ENCODE measurements around the gene XPNPEP2.

The XPNPEP2 gene

GRCh38 chrX:129750971-129751370 lies 12.2 kb downstream of the XPNPEP2 start:
- no peak for DNase-seq

- DNase-seq = no peak
Observed at GRCh38 chrX:129754056-129755024, 15.6 kb downstream of the XPNPEP2 start.

- no peak for DNase-seq
Observed at GRCh38 chrX:129755779-129756650, 17.2 kb downstream of the XPNPEP2 start.

GRCh38 chrX:129759576-129760061 lies 20.8 kb downstream of the XPNPEP2 start:
- peak; percentile 72 for DNase-seq

- DNase-seq = no peak
Observed at GRCh38 chrX:129760155-129760554, 21.4 kb downstream of the XPNPEP2 start.

GRCh38 chrX:129760981-129761380 lies 22.2 kb downstream of the XPNPEP2 start:
- no peak for DNase-seq

GRCh38 chrX:129761596-129761995 lies 22.8 kb downstream of the XPNPEP2 start:
- DNase-seq = no peak

GRCh38 chrX:129762448-129762847 lies 23.7 kb downstream of the XPNPEP2 start:
- DNase-seq = no peak

- DNase-seq = no peak
Observed at GRCh38 chrX:129763666-129764065, 24.9 kb downstream of the XPNPEP2 start.

- no peak for DNase-seq
Observed at GRCh38 chrX:129768186-129768585, 29.4 kb downstream of the XPNPEP2 start.

- DNase-seq = no peak
Observed at GRCh38 chrX:129768586-129769466, 30.0 kb downstream of the XPNPEP2 start.

- DNase-seq = no peak
Observed at GRCh38 chrX:129769467-129770154, 30.8 kb downstream of the XPNPEP2 start.

GRCh38 chrX:129771266-129771995 lies 32.7 kb downstream of the XPNPEP2 start:
- no peak for DNase-seq

GRCh38 chrX:129772796-129773431 lies 34.1 kb downstream of the XPNPEP2 start:
- peak; percentile 81 for DNase-seq

GRCh38 chrX:129773649-129774458 lies 35.1 kb downstream of the XPNPEP2 start:
- DNase-seq = no peak

- DNase-seq = peak; percentile 59
Observed at GRCh38 chrX:129777218-129778030, 38.6 kb downstream of the XPNPEP2 start.

GRCh38 chrX:129779086-129779672 lies 40.4 kb downstream of the XPNPEP2 start:
- no peak for DNase-seq

GRCh38 chrX:129779747-129780146 lies 41.0 kb downstream of the XPNPEP2 start, which contains the start of gene SASH3:
Gene SASH3 (plus strand): TSS chrX:129779949. CDS start chrX:129780098, 149 bp downstream.
- DNase-seq = peak; percentile 52
